Heart left ventricle (tissue), 13 donors: ENCODE results near the gene PI4KA.

Source experiments
- CTCF ChIP-seq, 12 donors: fragments of 200-600 bp; sonication (generic) in 4 of 12; IDR thresholded peaks; one replicate each; pipeline versions ENCODE4 v1.5.0 to v1.8.0; 2018 to 2022; ENCODE audit warnings: antibody characterized with exemption in 12 of 12, mild to moderate bottlenecking in 5 of 12
- POLR2A ChIP-seq, 2 donors: fragments of 450-650 bp; IDR thresholded peaks; one replicate each; pipeline ENCODE4 v1.6.1; 2017; ENCODE audit warnings: antibody characterized with exemption in 2 of 2, mild to moderate bottlenecking in 2 of 2, moderate library complexity in 2 of 2
- donor health status: ischemic (EF 13 %, LVEDD 7.1; RV severe dilation, severe dysfunction).
- donor health status: DM: no; HTN: yes; CAD: no.
- donor health status: DM: no; HTN: no; CAD: no.
- donor health status: ischemic (EF 25% LVEDD 6.9; RV normal size, moderate dysfunction).
- donor health status: ischemic (EF 25% LVEDD 5.7; RV mildly dilated, moderate dysfunction).
- donor health status: ischemic (EF 35%, LVEDD 5.7; RV mildly dilated, moderate dysfunction).
- donor health status: nonischemic (EF 11% LVEDD 7.7; RV severe dilation, severe dysfunction).
- donor health status: DM: yes; HTN: yes; CAD: no.
- donor health status: PGD.
- donor health status: ischemic (EF 29% LVEDD 5.4; RV normal size, mild dysfunction).
- donor health status: nonischemic (EF 23%, LVEDD 6.1; RV moderate dilation, normal function).

DNA sequence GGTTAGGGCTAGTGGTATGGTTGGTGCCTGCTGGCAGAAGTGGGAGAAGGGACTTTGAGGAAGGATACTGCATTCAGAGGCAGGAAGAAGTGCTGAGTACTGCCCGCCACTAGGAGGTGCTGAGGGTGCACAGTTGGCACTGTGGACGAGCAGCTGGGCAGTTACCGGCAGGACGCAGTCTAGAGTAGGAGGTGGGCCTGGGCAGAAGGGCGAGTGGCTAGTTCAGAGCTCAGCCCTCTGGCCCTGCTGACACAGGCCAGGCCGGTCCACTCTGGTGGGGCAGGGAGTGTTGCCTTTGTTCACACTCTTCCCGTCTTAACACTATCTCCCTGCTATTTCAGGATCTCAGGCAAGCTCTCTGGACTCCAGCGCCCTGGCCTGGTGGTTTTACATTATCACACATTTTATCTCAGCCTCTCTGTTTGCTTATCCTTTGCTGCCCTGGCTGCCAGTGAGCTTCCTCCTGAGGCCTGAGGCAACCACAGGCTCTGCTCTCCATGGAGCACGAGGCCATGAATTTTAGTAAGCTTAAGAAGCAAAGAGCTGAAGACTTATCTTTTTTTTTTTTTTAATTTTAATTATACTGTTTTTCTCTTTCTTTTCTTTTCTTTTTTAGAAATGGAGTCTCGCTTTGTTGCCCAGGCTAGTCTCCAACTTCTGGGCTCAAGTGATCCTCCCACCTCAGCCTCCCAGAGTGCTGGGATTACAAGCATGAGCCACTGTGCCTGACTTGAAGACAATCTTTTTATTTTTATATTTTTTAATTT is 27.1 kb upstream of the PI4KA start:
- TF ChIP-seq CTCF (IDR thresholded peaks at IDR 0.05) (peak; percentile 63 to 89 (median 77)), POLR2A (IDR thresholded peaks at IDR 0.05) (no peak)
